ENCODE results near the gene TLR8. TPM values are rescaled to one million over a fixed set of nuclear protein-coding genes. Genes with fewer than 3 reads are reported as not detected.
A peak's percentile ranks its signal among the peaks of the same experiment; 100 is the strongest.

TLR8 gene
- total RNA-seq, 4 donors from 2014 or later = 0.08 to 0.84 (median 0.52) TPM

- 86 to 92% methylated on average over 5 of the region's 5 CpGs for WGBS, 2 donors
- TF ChIP-seq CTCF (IDR thresholded peaks at IDR 0.05) (no peak), POLR2A (IDR thresholded peaks at IDR 0.05) (no peak)
- no peak overlapping the region for H3K4me3 ChIP-seq (ENCODE audit: low read depth, poor library complexity, severe bottlenecking)
- DNase-seq (ENCODE audit: low spot score in 2 of 2) = no peak
- intact Hi-C loops (cut with DNase I; ENCODE audit: low total_unique reads) = no loop called here
Observed at GRCh38 chrX:12951595-12951975, 45.2 kb downstream of the TLR8 start.

GRCh38 chrX:12953420-12953819, 47.0 kb downstream of the TLR8 start:
- intact Hi-C loops (cut with DNase I; ENCODE audit: low total_unique reads) = no loop called here
- peak in 1 of 2 donors; percentile 46 for DNase-seq (ENCODE audit: low spot score in 2 of 2)
- no peak for TF ChIP-seq POLR2A (IDR thresholded peaks at IDR 0.05)
- WGBS, 2 donors = 93 to 95% methylated on average over 7 to 8 of the region's 8 CpGs
- H3K4me3 ChIP-seq (ENCODE audit: low read depth, poor library complexity, severe bottlenecking) = no peak overlapping the region

GRCh38 chrX:12954376-12954775, 48.0 kb downstream of the TLR8 start:
- 87 to 92% methylated on average over 9 of the region's 9 CpGs for WGBS, 2 donors
- H3K4me3 ChIP-seq (ENCODE audit: low read depth, poor library complexity, severe bottlenecking) = no peak overlapping the region
- TF ChIP-seq POLR2A (IDR thresholded peaks at IDR 0.05) (no peak), CTCF (IDR thresholded peaks at IDR 0.05) (no peak)
- intact Hi-C loops (cut with DNase I; ENCODE audit: low total_unique reads) = no loop called here
- DNase-seq (ENCODE audit: low spot score in 2 of 2) = peak in 1 of 2 donors; percentile 28

- TF ChIP-seq POLR2A (IDR thresholded peaks at IDR 0.05) = no peak
- TF ChIP-seq CTCF (IDR thresholded peaks at IDR 0.05) = no peak
- intact Hi-C loops (cut with DNase I; ENCODE audit: low total_unique reads) = no loop called here
- peak in 1 of 2 donors; percentile 50 for DNase-seq (ENCODE audit: low spot score in 2 of 2)
- no peak overlapping the region for H3K4me3 ChIP-seq (ENCODE audit: low read depth, poor library complexity, severe bottlenecking)
- WGBS, 2 donors = 65 to 75% methylated on average over 4 of the region's 4 CpGs
Observed at GRCh38 chrX:12954981-12955380, 48.6 kb downstream of the TLR8 start.

DNA sequence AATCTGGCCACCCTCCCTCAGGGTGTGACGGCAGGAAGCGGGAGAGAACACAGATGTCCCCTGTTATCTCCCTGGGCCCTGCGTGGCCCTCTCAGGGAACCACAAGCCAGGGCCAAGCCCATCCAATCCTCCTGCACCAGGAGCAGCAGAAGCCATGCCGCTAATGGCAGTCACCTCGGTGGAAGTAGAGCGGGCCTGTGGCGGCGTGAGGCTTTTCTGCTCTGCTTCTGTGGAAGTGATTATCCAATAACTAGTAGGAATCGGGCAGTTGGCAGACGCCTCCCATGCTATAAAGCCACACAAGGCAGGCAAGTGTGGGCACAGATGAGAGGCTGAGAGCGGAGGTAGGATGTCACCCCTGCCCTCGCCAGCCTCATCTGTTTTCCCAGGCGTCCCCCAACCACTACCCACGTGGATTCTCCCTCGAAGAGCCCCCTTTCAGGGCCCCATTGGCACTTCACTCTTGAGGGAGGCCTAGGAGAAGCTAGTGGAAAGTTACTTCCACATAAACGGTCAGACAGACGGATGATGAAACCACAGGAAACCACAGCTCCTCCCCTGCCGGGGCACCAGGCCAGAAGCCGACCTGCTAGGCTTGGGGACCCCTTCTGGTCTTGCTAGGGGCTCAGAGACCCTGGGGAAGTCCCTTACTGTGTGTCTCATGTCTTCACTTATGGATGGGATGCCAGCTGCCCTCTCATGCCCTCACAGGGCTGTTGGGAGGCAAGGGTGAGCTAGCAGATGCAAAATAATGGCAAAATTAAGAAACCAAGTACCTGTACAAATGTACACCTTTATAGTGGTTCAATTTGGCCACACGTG, 49.7 kb downstream of the TLR8 start:
- WGBS, 2 donors = 47 to 55% methylated on average over 16 to 20 of the region's 20 CpGs
- TF ChIP-seq POLR2A (IDR thresholded peaks at IDR 0.05) (no peak), CTCF (IDR thresholded peaks at IDR 0.05) (no peak)
- peak in 1 of 2 donors; percentile 91 for DNase-seq (ENCODE audit: low spot score in 2 of 2)
- intact Hi-C loops (cut with DNase I; ENCODE audit: low total_unique reads) = no loop called here
- no peak overlapping the region for H3K4me3 ChIP-seq (ENCODE audit: low read depth, poor library complexity, severe bottlenecking)

DNA sequence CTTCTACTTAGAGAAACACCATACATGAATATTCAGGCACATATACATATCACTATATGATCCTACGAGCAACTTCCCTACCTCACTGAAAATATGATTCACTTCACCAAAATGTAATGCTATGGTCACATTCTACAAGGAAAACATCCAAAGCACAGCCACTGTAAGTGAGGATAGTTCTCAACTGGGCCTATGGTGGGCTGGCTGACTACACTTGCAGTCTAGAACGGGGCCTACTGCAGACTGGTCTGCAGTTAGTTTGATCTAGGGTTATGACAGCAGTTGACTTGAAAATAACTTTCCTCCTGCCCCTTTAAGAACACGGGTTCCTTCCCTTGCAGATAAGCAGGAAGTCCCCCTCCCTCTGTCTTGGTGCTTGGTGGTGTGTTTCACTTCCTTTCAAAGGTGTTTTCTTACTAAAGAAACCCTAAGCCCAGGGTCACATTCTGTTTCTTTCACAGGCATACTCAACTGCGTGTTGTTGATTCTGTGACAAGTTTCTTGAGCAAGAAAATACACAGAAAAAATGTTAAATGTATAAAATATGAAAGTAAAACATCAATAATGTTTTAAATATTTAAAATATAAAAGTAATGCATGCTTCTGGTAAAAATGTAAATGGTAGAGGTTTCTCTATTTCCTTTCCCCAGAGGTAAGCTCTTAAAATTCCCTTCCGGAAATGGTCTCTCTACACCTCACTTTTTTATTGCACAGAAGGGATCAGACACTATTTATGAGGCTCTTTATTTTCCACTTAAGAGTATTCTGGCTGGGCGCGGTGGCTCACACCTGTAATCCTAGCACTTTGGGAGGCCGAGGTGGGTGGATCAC, 50.5 kb downstream of the TLR8 start:
- WGBS, 2 donors = 56 to 68% methylated on average over 7 to 8 of the region's 8 CpGs
- peak in 1 of 2 donors; percentile 68 for DNase-seq (ENCODE audit: low spot score in 2 of 2)
- H3K4me3 ChIP-seq (ENCODE audit: low read depth, poor library complexity, severe bottlenecking) = no peak overlapping the region
- intact Hi-C loops (cut with DNase I; ENCODE audit: low total_unique reads) = no loop called here
- TF ChIP-seq CTCF (IDR thresholded peaks at IDR 0.05) (no peak), POLR2A (IDR thresholded peaks at IDR 0.05) (no peak)

Data from lower leg skin (tissue), 4 donors.